OCI-LY1 (cell line): Measurements from ENCODE around the gene CDH8.

Experiments used
- H2AFZ ChIP-seq: fragments of 200-600 bp; sonication (generic), shearing (Covaris generic); 2 replicates; pipeline ENCODE4 v1.6.0; 2014; ENCODE audit warnings: antibody characterized with exemption, mild to moderate bottlenecking, low read length
- H3F3A ChIP-seq: fragments of 200-600 bp; sonication (generic), shearing (Covaris generic); 2 replicates; pipeline ENCODE4 v1.6.0; 2014; ENCODE audit warnings: mild to moderate bottlenecking, antibody characterized with exemption, low read length, moderate library complexity; ENCODE audit not compliant: insufficient read depth
- H3K27ac ChIP-seq: fragments of 200-600 bp; sonication (generic); 2 replicates; pipeline ENCODE4 v1.5.1; 2014; ENCODE audit warnings: low read length, mixed run types, mild to moderate bottlenecking, low read depth; ENCODE audit not compliant: poor library complexity, severe bottlenecking
- H3K27me3 ChIP-seq: fragments of 200-600 bp; sonication (generic); 2 replicates; pipeline ENCODE4 v1.6.0; 2014; ENCODE audit warnings: antibody characterized with exemption, mild to moderate bottlenecking, low read length, moderate library complexity; ENCODE audit not compliant: insufficient read depth
- H3K36me3 ChIP-seq: fragments of 200-600 bp; sonication (generic); 2 replicates; pipeline ENCODE4 v1.6.1; 2014; ENCODE audit warnings: mild to moderate bottlenecking, antibody characterized with exemption, low read length, moderate library complexity, mixed read lengths; ENCODE audit not compliant: insufficient read depth
- H3K4me1 ChIP-seq: fragments of 200-600 bp; sonication (generic); 2 replicates; pipeline ENCODE4 v1.5.1; 2014; ENCODE audit warnings: mild to moderate bottlenecking, low read length, moderate library complexity; ENCODE audit not compliant: insufficient read depth, severe bottlenecking
- H3K4me2 ChIP-seq: fragments of 200-600 bp; sonication (generic), shearing (Covaris generic); 2 replicates; pipeline ENCODE4 v1.6.1; 2014; ENCODE audit warnings: low read length
- H3K4me3 ChIP-seq: fragments of 200-600 bp; sonication (generic); 2 replicates; pipeline ENCODE4 v1.5.1; 2014; ENCODE audit warnings: low read length, low read depth, mild to moderate bottlenecking, mixed read lengths; ENCODE audit not compliant: poor library complexity, severe bottlenecking
- H3K79me2 ChIP-seq: fragments of 200-600 bp; shearing (Covaris generic); 2 replicates; pipeline ENCODE4 v1.6.1; 2016; ENCODE audit warnings: mixed run types, low read length, mixed read lengths; ENCODE audit not compliant: insufficient read depth
- H3K9ac ChIP-seq: fragments of 200-600 bp; sonication (generic), shearing (Covaris generic); 2 replicates; pipeline ENCODE4 v1.6.1; 2014; ENCODE audit warnings: mild to moderate bottlenecking, low read length, mixed read lengths
- H3K9me2 ChIP-seq: fragments of 200-600 bp; sonication (generic), shearing (Covaris generic); 2 replicates; pipeline ENCODE4 v1.6.1; 2014; ENCODE audit warnings: low read depth, mild to moderate bottlenecking, low read length, mixed read lengths
- H3K9me3 ChIP-seq: fragments of 200-600 bp; shearing (Covaris generic); 2 replicates; pipeline ENCODE4 v1.6.1; 2014; ENCODE audit warnings: low read length, mixed read lengths
- H4K20me1 ChIP-seq: fragments of 200-600 bp; sonication (generic), shearing (Covaris generic); 2 replicates; pipeline ENCODE4 v1.6.0; 2016; ENCODE audit warnings: mild to moderate bottlenecking, low read length; ENCODE audit not compliant: insufficient read depth
- EZH2 ChIP-seq: fragments of 200-600 bp; sonication (generic), shearing (Covaris generic); IDR thresholded peaks from 2 replicates; pipeline ENCODE4 v1.8.0; 2017; ENCODE audit warnings: borderline replicate concordance, mixed run types, mild to moderate bottlenecking, antibody characterized with exemption, low read length, moderate library complexity, mixed read lengths
- TF ChIP-seq, protein P1 (sequence below): fragments of 200-600 bp; sonication (generic), shearing (Covaris generic); IDR thresholded peaks from 2 replicates; pipeline ENCODE4 v1.5.1; 2017; ENCODE audit warnings: mild to moderate bottlenecking, antibody characterized with exemption, low read length, moderate library complexity, mixed read lengths

Gene CDH8

DNA sequence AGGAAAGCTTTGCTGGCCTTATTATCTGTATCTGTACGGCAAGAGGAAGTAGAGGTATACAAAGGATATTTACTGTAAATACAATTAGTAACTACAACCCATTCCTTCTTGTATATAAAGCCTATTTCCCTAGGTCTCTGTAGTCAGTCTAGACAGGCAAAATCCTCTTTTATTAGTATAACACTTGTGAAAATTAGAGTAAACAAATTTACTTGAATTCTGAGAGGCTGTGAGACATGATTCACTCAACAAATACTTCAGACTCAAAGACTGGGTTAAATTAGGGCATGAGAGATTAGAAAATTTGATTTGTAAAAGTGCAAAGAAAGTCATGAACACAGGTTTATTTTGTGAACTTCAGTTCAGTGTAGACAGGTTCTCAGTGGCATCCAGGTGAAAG is 30.9 kb upstream of the CDH8 start:
- no peak overlapping the region for H3K9ac ChIP-seq
- no peaks in the 10 kb centered on the region for H3K4me1 ChIP-seq
- H3K9me3 ChIP-seq, result no peaks in the 10 kb centered on the region
- no peaks in the 10 kb centered on the region for H3K79me2 ChIP-seq
- H3K4me3 ChIP-seq, result no peak overlapping the region
- no peaks in the 10 kb centered on the region for H3K36me3 ChIP-seq
- H4K20me1 ChIP-seq, result no peaks in the 10 kb centered on the region
- no peaks in the 10 kb centered on the region for H3K9me2 ChIP-seq
- TF ChIP-seq, protein P1, sequence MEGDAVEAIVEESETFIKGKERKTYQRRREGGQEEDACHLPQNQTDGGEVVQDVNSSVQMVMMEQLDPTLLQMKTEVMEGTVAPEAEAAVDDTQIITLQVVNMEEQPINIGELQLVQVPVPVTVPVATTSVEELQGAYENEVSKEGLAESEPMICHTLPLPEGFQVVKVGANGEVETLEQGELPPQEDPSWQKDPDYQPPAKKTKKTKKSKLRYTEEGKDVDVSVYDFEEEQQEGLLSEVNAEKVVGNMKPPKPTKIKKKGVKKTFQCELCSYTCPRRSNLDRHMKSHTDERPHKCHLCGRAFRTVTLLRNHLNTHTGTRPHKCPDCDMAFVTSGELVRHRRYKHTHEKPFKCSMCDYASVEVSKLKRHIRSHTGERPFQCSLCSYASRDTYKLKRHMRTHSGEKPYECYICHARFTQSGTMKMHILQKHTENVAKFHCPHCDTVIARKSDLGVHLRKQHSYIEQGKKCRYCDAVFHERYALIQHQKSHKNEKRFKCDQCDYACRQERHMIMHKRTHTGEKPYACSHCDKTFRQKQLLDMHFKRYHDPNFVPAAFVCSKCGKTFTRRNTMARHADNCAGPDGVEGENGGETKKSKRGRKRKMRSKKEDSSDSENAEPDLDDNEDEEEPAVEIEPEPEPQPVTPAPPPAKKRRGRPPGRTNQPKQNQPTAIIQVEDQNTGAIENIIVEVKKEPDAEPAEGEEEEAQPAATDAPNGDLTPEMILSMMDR, result no peak
- no peak for TF ChIP-seq EZH2
- no peak overlapping the region for H3K27ac ChIP-seq
- no peaks in the 10 kb centered on the region for H3F3A ChIP-seq
- no peak overlapping the region for H2AFZ ChIP-seq
- no peaks in the 10 kb centered on the region for H3K27me3 ChIP-seq
- H3K4me2 ChIP-seq, result no peak overlapping the region

DNA sequence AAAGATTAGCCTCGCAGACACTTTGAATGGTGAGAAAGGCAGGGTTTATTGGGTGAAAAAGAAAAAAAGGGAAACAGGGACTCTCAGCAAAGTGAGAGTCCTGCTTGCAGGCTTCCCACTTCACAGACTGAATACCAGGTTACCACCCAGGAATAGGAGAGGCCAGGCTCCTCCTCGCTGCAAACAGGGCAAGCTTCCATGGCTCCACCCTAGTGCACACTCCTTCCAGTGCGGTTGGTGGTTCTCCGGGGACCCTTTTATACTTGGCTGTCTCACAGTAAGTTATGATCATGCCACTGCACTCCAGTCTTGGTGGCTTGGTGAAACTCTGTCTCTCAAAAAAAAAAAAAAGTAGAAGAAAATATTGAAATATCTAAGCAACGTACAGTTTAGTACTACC is 30.5 kb upstream of the CDH8 start:
- Histone ChIP-seq H3K4me2 (no peak overlapping the region), H3K4me3 (no peak overlapping the region), H3K9ac (no peak overlapping the region), H3K9me2 (no peaks in the 10 kb centered on the region), H3K27ac (no peak overlapping the region), H3K27me3 (no peaks in the 10 kb centered on the region), H3K79me2 (no peaks in the 10 kb centered on the region), H4K20me1 (no peaks in the 10 kb centered on the region), H3K9me3 (no peaks in the 10 kb centered on the region), H3F3A (no peaks in the 10 kb centered on the region), H2AFZ (no peak overlapping the region), H3K4me1 (no peaks in the 10 kb centered on the region), H3K36me3 (no peaks in the 10 kb centered on the region)
- TF ChIP-seq, protein P1, result no peak
- TF ChIP-seq EZH2, result no peak

GRCh38 chr16:62064173-62064572 is 27.9 kb upstream of the CDH8 start:
- H2AFZ ChIP-seq, result no peak overlapping the region
- no peak overlapping the region for H3K9ac ChIP-seq
- H3F3A ChIP-seq, result no peaks in the 10 kb centered on the region
- no peaks in the 10 kb centered on the region for H3K36me3 ChIP-seq
- no peak for TF ChIP-seq EZH2
- TF ChIP-seq, protein P1, result no peak
- H3K4me3 ChIP-seq, result no peak overlapping the region
- H3K4me1 ChIP-seq, result no peaks in the 10 kb centered on the region
- H3K27me3 ChIP-seq, result no peaks in the 10 kb centered on the region
- no peaks in the 10 kb centered on the region for H4K20me1 ChIP-seq
- H3K79me2 ChIP-seq, result no peaks in the 10 kb centered on the region
- no peaks in the 10 kb centered on the region for H3K9me3 ChIP-seq
- H3K4me2 ChIP-seq, result no peak overlapping the region
- no peaks in the 10 kb centered on the region for H3K9me2 ChIP-seq
- no peak overlapping the region for H3K27ac ChIP-seq
